Colonic mucosa (tissue), 4 donors: ENCODE results near the gene FOXC1. TPM values are rescaled to one million over a fixed set of nuclear protein-coding genes. Genes with fewer than 3 reads are reported as not detected.

ENCODE experiments used
- DNase-seq: peaks from one replicate; pipeline ENCODE4 v3.0.0-alpha.2; 2020
- H3K27ac ChIP-seq: fragments of 200-600 bp; one replicate; pipeline ENCODE4 v1.8.0; 2021
- H3K27me3 ChIP-seq: fragments of 200-600 bp; one replicate; pipeline ENCODE4 v1.8.0; 2021
- H3K36me3 ChIP-seq: fragments of 200-600 bp; one replicate; pipeline ENCODE4 v1.8.0; 2021
- H3K4me1 ChIP-seq: fragments of 200-600 bp; one replicate; pipeline ENCODE4 v1.8.0; 2021; ENCODE audit warnings: mild to moderate bottlenecking
- H3K4me3 ChIP-seq: fragments of 200-600 bp; one replicate; pipeline ENCODE4 v1.8.0; 2021
- H3K9ac ChIP-seq, 2 donors: one replicate each; pipeline ENCODE4 v1.7.0; 2013; ENCODE audit warnings: control low read depth in 2 of 2, low read depth in 2 of 2, low read length in 2 of 2
- H3K9me3 ChIP-seq: fragments of 200-600 bp; one replicate; pipeline ENCODE4 v1.8.0; 2021
- intact Hi-C: fragments of 100-400 bp; cut with DNase I; formaldehyde crosslinking; loops from one replicate; pipeline ENCODE4 v1.14.1; 2022
- total RNA-seq, 2 donors: library from RNA; stranded (reverse); fragmentation: NEBNext Ultra II Directional in 1 of 2; extraction: Animal tissue kit (Norgen Biotek cat#: 25700) in 1 of 2; gene quantifications; one replicate each; pipeline ENCODE4 v1.2.1, GENCODE V29; 2021
- TF ChIP-seq, protein P1 (sequence below): fragments of 200-600 bp; IDR thresholded peaks from one replicate; pipeline ENCODE4 v1.8.0; 2022; ENCODE audit warnings: antibody characterized with exemption, mild to moderate bottlenecking
- donor health status: healthy.
- donor health status: DM: no; HTN: no; CAD: no.
- donor health status: DM: no; HTN: no; CAD: no.

The FOXC1 gene
- total RNA-seq, 2 donors from 2014 or later: 0.69 to 1.5 TPM

DNA sequence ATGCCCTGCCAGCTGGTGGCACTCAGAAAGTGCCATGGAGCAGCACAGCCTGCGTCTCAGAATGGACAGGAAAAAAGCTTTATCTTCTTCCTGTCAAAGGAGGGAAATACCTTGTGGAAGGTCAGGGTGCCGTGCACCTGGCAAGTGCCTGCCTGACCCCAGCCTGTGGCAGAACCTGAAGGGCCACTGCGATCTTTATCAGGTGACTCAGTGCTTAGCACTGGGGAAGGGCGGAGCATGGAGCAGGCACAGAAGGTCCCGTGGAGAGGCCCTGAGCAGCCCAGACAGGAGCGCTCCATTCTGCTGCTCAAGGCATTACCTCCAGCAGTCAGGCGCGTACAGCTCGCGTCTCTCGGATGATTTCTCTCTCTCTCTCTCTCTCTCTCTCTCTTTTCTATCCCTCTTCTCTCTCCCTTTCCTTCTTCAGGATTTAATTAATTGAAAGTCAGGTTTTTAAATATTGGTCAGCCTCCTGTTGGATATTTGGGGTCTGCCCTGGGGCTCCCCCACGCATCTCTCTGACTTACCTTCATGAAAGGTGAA, 31.7 kb downstream of the FOXC1 start:
- Histone ChIP-seq H3K4me3 (no peak overlapping the region), H3K36me3 (no peaks in the 10 kb centered on the region), H3K27me3 (no peaks in the 10 kb centered on the region), H3K4me1 (no peaks in the 10 kb centered on the region), H3K9me3 (no peaks in the 10 kb centered on the region), H3K27ac (no peak overlapping the region), H3K9ac (no peak overlapping the region)
- intact Hi-C loops: no loop called here
- DNase-seq: no peak
- TF ChIP-seq, protein P1, sequence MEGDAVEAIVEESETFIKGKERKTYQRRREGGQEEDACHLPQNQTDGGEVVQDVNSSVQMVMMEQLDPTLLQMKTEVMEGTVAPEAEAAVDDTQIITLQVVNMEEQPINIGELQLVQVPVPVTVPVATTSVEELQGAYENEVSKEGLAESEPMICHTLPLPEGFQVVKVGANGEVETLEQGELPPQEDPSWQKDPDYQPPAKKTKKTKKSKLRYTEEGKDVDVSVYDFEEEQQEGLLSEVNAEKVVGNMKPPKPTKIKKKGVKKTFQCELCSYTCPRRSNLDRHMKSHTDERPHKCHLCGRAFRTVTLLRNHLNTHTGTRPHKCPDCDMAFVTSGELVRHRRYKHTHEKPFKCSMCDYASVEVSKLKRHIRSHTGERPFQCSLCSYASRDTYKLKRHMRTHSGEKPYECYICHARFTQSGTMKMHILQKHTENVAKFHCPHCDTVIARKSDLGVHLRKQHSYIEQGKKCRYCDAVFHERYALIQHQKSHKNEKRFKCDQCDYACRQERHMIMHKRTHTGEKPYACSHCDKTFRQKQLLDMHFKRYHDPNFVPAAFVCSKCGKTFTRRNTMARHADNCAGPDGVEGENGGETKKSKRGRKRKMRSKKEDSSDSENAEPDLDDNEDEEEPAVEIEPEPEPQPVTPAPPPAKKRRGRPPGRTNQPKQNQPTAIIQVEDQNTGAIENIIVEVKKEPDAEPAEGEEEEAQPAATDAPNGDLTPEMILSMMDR: no peak

DNA sequence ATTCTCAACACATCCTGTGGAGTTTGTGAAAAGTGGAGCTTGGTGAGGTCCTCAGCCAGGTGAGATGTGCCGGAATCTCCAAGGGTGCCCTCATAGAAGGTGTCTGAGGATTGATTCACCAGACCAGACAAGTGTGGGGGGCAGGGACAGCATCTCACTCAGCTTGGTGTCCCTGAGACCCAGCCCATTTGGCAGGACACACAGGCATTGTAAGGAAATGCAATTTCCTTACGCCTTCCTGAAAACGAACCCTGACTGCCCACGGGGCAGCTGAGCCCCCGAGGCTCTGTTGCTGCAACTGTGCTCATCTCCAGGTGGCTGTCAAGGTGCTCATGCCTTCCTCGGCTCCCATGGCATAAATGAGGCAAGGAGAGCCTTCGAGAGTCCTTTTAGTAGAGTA, 33.4 kb downstream of the FOXC1 start:
- Histone ChIP-seq H3K9ac (no peak overlapping the region), H3K36me3 (no peaks in the 10 kb centered on the region), H3K27me3 (no peaks in the 10 kb centered on the region), H3K27ac (no peak overlapping the region), H3K9me3 (no peaks in the 10 kb centered on the region), H3K4me3 (no peak overlapping the region), H3K4me1 (no peaks in the 10 kb centered on the region)
- no peak for DNase-seq
- intact Hi-C loops: no loop called here
- TF ChIP-seq, protein P1: no peak

DNA sequence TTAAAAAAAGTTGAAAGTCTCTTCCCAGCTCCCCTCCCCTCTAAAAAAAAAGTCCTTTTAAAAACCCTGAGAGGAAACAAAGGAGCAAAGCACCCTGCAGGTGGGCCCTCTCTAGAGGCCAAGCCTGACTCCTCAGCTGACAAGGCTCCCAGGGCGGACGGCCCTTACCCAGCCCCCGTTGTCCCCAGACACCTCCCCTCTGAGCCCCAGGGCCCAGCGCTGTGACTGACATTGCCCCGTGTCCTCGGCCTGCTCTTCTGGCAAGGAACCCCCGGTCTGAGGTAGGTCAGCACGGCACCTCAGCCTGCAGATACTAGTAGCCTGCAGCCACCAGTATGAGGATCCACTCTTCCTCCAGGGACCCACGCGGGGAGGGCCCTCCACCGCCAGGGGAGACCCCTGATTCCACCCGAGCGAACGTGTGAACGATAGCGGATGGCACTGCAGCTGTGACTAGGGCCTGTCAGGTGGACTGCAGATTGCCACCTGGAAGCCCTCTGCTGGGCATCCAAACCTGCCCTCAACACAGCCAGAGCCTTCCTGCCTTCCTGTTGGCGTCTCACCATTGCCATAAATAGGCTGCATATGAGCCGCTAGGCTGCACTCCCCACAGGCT, 34.2 kb downstream of the FOXC1 start:
- Histone ChIP-seq H3K9ac (no peak overlapping the region), H3K4me3 (no peak overlapping the region), H3K9me3 (no peaks in the 10 kb centered on the region), H3K4me1 (no peaks in the 10 kb centered on the region), H3K27ac (no peak overlapping the region), H3K36me3 (no peaks in the 10 kb centered on the region), H3K27me3 (no peaks in the 10 kb centered on the region)
- intact Hi-C loops: no loop called here
- no peak for DNase-seq
- TF ChIP-seq, protein P1: no peak

DNA sequence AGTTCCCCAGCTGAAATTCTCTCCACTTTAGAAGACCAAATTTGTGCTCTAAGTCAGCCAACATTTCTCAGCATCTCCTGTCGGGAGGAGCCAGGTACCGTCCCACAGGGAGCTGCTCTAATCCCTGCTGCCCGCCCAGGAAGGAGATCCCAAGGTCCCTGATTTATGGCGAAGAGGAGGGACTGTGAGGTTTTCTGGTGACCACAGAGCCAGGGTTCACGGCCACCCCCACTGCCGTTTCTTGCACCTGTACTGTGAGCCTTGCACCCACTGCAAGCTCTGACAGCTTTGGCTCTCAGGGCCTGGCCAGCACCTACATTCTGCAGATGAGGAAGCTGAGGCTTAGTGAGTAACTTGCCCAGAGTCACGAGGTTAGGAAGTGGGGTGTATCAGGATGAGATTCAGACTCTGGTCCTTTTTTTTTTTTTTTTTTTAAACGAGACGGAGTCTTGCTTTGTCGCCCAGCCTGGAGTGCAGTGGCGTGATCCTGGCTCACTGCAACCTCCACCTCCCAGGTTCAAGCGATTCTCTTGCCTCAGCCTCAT, 34.9 kb downstream of the FOXC1 start:
- Histone ChIP-seq H3K9me3 (no peaks in the 10 kb centered on the region), H3K36me3 (no peaks in the 10 kb centered on the region), H3K4me3 (no peak overlapping the region), H3K27me3 (no peaks in the 10 kb centered on the region), H3K4me1 (no peaks in the 10 kb centered on the region), H3K9ac (no peak overlapping the region), H3K27ac (no peak overlapping the region)
- TF ChIP-seq, protein P1: no peak
- intact Hi-C loops: no loop called here
- no peak for DNase-seq

DNA sequence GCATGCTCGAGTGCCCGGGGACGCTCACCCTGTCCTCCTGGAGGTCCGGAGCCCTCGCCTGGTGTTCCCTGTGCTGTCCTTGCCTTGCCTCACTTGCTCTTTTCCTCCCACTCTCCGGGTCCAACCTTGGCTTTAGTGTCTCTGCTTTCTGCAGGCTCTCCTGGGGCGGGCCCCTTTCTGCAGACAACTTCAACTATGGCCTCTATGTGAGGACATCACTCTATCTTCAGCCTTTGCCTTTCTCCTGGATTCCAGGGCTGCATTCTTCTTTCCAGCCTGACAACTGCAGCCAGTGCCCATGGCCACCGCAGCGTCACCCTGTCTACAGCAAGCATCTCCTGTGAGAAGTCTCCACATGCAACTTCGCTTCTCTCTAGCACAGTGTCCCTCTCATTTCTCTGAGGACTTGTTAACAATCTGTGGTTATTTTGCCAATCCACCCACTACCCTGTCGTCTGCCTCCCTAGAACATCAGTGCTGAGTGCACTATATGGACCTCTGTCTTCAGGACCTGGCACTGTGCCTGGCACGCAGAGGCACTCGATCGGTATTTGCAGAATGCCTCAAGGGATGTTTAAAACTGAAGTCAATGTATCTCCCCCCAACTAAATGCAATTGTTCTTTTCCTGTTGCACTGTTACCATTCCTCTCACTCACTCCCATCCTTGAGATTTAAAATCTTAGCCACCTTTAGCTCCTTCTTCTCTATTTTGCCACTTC, 35.9 kb downstream of the FOXC1 start:
- intact Hi-C loops: no loop called here
- H3K4me3 ChIP-seq: no peak overlapping the region
- H3K36me3 ChIP-seq: no peaks in the 10 kb centered on the region
- H3K4me1 ChIP-seq: no peaks in the 10 kb centered on the region
- TF ChIP-seq, protein P1: no peak
- no peak overlapping the region for H3K9ac ChIP-seq
- no peak overlapping the region for H3K27ac ChIP-seq
- no peak for DNase-seq
- H3K9me3 ChIP-seq: no peaks in the 10 kb centered on the region
- no peaks in the 10 kb centered on the region for H3K27me3 ChIP-seq
